Measurements from ENCODE around the gene ACTN4. TPM values are rescaled to one million over a fixed set of nuclear protein-coding genes. Genes with fewer than 3 reads are reported as not detected.

Gene ACTN4
- polyA plus RNA-seq, 2 donors: 261 to 376 TPM

DNA sequence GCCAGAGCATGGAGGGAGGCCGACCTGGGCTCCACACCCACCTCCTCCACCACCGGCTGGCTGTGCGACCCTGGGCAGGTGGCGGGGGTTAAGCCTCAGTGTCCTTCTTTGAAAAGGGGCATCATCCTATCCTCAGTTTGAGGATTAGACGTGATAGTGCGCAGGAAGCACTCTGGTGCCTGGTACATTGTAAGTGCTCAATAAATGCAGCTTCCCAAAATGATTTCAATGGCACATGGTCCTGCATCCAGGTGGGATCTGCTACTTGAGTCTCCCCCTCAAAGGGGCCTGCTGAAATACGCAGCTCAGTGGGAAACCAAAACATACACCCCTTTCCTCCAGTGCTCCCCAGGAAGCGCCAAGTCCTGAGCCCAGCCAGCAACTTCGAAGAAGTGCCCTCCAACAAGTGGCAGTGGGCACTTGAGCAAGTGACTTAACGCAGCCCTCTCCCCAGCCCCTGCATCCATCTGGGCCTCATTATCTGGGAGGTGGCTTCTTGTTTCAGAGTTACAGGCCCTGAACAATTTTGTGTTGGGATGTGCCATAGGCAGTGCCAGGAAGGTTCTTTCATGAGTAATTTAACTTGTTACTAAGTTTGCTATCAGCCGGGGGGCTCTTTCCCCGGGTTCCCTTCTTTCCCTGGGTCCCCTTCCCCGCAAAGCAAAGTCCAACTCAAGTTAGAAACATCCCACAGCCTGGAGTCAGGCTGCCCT, 17.9 kb downstream of the ACTN4 start:
- Histone ChIP-seq H3K4me3 (ENCODE audit: low read depth in 1 of 2, low read length in 2 of 2) (no peak overlapping the region), H3K36me3 (ENCODE audit: control insufficient read depth in 2 of 2, insufficient read depth in 2 of 2, low read length in 1 of 2) (peaks cover 0 to 2% of the 10 kb centered on the region in 2 donors), H3K9me3 (ENCODE audit: control insufficient read depth in 2 of 2, insufficient read depth in 1 of 2, low read depth in 1 of 2, low read length in 1 of 2) (no peaks in the 10 kb centered on the region), H3K27me3 (ENCODE audit: control insufficient read depth in 1 of 2, insufficient read depth in 2 of 2, low read length in 2 of 2) (no peaks in the 10 kb centered on the region), H3K4me1 (ENCODE audit: control insufficient read depth in 2 of 2, insufficient read depth in 2 of 2, low read length in 1 of 2) (peaks cover 28 to 53% of the 10 kb centered on the region in 2 donors), H3K27ac (ENCODE audit: low read depth in 2 of 2, low read length in 1 of 2) (peak overlapping the region; percentile 76 to 96)
- WGBS, 2 donors: 61 to 66% methylated on average over 13 of the region's 13 CpGs

DNA sequence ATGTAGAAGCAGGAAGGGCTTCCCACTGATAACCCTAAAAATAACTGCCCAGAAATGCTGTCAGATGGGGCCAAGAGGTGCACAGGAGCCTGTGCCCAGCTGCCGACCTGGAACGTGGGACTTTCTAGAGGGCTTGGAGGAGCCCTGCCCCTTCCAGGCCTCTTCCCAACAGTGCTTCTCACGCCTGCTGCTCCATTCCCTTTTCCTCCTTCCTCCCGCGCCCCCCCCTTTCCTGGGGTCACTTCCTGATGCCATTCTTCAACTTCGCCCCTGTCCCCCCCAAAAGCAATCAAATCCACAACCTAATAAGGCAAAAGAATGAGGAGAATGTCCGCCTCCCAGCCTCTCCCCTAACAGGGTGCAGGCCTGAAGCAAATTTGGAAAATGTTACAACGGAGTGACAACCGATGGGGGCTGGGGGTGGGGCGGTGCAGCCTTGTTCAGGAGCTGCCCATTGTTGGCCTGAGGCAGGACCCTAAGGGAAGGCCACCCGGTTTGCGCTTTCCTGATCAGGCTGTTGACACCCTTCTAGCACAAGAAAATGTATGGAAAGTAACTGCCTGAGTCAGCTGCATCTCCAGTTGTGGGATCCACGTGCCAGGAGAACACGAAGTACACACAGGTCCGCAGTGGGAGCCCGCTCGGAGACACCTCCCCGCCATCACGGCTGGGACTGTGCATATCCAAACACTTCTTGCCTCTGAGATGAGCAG, 18.7 kb downstream of the ACTN4 start:
- Histone ChIP-seq H3K4me1 (ENCODE audit: control insufficient read depth in 2 of 2, insufficient read depth in 2 of 2, low read length in 1 of 2) (peaks cover 23 to 46% of the 10 kb centered on the region in 2 donors), H3K4me3 (ENCODE audit: low read depth in 1 of 2, low read length in 2 of 2) (no peak overlapping the region), H3K27me3 (ENCODE audit: control insufficient read depth in 1 of 2, insufficient read depth in 2 of 2, low read length in 2 of 2) (no peaks in the 10 kb centered on the region), H3K27ac (ENCODE audit: low read depth in 2 of 2, low read length in 1 of 2) (peak overlapping the region; percentile 76 to 96), H3K36me3 (ENCODE audit: control insufficient read depth in 2 of 2, insufficient read depth in 2 of 2, low read length in 1 of 2) (peaks cover 0 to under 1% of the 10 kb centered on the region in 2 donors), H3K9me3 (ENCODE audit: control insufficient read depth in 2 of 2, insufficient read depth in 1 of 2, low read depth in 1 of 2, low read length in 1 of 2) (no peaks in the 10 kb centered on the region)
- WGBS, 2 donors: 38 to 43% methylated on average over 19 of the region's 19 CpGs

DNA sequence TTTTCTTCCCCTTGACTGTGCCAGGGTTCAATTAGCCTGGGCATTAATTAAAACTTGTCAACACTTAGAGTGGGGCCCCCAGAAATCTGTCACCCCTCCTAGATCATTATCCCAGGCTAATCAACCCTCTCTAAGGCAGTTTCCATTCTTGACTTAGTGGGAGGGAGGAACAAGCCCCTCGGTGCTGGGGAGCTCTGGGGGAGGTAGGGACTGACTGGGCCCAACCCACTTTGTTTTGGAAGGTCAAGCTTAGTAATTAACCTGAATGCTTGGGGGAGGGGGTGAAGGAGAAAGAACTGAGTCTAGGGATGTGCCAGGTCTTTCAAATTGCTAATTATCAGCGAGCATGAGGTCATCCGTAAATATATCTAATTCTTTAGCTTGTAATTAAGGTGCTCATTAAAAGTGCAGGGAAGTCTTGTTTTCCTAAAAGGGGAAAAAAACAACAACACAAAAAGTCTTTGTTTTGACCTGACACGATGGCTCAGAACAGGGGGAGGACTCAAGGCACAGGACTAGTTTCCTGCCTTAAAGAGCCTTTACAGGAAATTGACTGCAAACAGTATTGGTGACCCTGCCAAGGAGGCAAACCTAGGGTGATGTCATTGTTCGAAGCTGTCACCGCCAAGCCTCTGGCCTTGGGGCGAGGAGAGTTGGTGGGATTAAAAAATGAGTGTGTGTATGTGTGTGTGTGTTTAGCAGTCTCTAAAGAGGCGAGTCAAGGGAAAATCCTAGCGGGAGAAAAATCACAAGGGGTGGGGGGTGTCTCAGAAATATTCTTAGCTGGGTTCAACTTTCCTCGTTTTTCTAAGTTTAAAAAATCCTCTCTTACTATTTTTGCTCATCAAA, 19.4 kb downstream of the ACTN4 start:
- peak overlapping the region; percentile 76 to 96 for H3K27ac ChIP-seq (ENCODE audit: low read depth in 2 of 2, low read length in 1 of 2)
- no peaks in the 10 kb centered on the region for H3K27me3 ChIP-seq (ENCODE audit: control insufficient read depth in 1 of 2, insufficient read depth in 2 of 2, low read length in 2 of 2)
- H3K4me3 ChIP-seq (ENCODE audit: low read depth in 1 of 2, low read length in 2 of 2): no peak overlapping the region
- H3K4me1 ChIP-seq (ENCODE audit: control insufficient read depth in 2 of 2, insufficient read depth in 2 of 2, low read length in 1 of 2): peaks cover 23 to 45% of the 10 kb centered on the region in 2 donors
- no peaks in the 10 kb centered on the region for H3K36me3 ChIP-seq (ENCODE audit: control insufficient read depth in 2 of 2, insufficient read depth in 2 of 2, low read length in 1 of 2)
- 20 to 21% methylated on average over 10 of the region's 10 CpGs for WGBS, 2 donors
- H3K9me3 ChIP-seq (ENCODE audit: control insufficient read depth in 2 of 2, insufficient read depth in 1 of 2, low read depth in 1 of 2, low read length in 1 of 2): no peaks in the 10 kb centered on the region

DNA sequence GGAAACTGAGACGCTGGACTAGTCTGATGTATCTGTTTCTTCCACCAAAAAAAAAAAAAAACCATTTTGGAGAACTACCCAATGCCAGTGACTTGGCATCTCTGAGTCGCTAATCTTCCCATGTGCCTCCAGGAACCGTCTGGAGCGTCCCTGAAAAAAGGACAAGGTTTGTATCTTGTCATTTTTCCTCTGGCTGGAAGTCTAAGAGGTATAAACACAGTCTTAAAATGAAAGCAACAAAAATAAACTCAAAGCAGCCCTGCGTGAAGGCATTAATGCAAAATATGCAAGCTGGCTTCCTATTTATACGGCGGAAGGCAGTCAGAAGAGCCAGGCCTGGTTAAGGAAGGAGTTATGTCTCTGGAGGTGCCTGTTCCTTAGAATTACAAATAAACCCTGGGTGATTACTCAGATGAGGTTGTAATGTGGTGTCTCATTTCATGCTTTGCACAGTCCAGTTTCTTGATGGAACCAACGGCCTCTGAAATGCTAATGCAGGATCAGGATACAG, 20.3 kb downstream of the ACTN4 start:
- Histone ChIP-seq H3K9me3 (ENCODE audit: control insufficient read depth in 2 of 2, insufficient read depth in 1 of 2, low read depth in 1 of 2, low read length in 1 of 2) (no peaks in the 10 kb centered on the region), H3K4me1 (ENCODE audit: control insufficient read depth in 2 of 2, insufficient read depth in 2 of 2, low read length in 1 of 2) (peaks cover 21 to 42% of the 10 kb centered on the region in 2 donors), H3K4me3 (ENCODE audit: low read depth in 1 of 2, low read length in 2 of 2) (no peak overlapping the region), H3K27ac (ENCODE audit: low read depth in 2 of 2, low read length in 1 of 2) (peak overlapping the region; percentile 76 to 90), H3K36me3 (ENCODE audit: control insufficient read depth in 2 of 2, insufficient read depth in 2 of 2, low read length in 1 of 2) (no peaks in the 10 kb centered on the region), H3K27me3 (ENCODE audit: control insufficient read depth in 1 of 2, insufficient read depth in 2 of 2, low read length in 2 of 2) (no peaks in the 10 kb centered on the region)
- 28 to 29% methylated on average over 8 of the region's 8 CpGs for WGBS, 2 donors

DNA sequence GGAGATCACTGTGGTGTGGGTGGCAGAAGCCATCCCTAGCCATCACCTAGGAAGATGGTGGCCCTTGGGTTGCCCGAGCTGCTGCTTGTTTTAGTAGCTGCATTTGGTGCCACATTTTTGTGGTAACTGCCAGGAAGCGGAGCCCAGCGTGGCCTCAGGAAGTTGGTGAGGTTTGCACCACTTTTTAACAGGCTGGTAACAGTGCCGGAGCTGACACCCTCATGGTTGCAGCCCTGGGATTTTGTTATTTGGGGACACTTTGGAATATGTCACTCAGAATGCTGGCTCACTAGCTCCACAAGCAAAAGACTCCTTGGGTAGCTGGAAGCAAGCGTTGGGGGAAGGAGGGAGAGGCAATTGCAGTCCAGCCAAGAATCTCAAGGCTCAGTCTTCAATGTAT, 22.1 kb downstream of the ACTN4 start:
- H3K27ac ChIP-seq (ENCODE audit: low read depth in 2 of 2, low read length in 1 of 2): peak overlapping the region; percentile 30 to 56
- 56 to 57% methylated on average over 5 of the region's 5 CpGs for WGBS, 2 donors

DNA sequence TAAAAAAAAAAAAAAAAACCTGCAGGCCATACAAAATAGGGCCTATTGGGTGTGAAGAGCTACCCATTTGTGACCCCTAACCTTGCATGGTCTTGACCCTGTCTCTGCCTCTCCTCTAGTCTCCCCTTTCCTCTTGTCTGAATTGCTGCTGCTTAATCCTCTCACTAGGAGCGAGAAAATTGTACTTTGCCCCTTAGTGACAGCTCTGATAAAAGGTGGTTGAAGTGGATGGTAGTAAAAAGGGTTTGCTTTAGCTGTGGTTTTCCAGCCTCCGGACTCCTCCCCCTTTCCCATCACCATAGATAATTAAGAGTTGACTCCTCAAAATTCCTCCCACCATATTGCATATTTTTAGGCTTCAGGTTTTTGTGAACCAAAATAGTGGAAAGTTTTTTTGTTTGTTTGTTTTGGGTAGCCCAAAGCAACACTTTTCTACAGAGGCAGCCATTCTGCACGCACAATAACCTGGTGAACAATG, 23.5 kb downstream of the ACTN4 start:
- Histone ChIP-seq H3K9me3 (ENCODE audit: control insufficient read depth in 2 of 2, insufficient read depth in 1 of 2, low read depth in 1 of 2, low read length in 1 of 2) (no peaks in the 10 kb centered on the region), H3K4me1 (ENCODE audit: control insufficient read depth in 2 of 2, insufficient read depth in 2 of 2, low read length in 1 of 2) (peaks cover 7 to 31% of the 10 kb centered on the region in 2 donors), H3K36me3 (ENCODE audit: control insufficient read depth in 2 of 2, insufficient read depth in 2 of 2, low read length in 1 of 2) (no peaks in the 10 kb centered on the region), H3K27ac (ENCODE audit: low read depth in 2 of 2, low read length in 1 of 2) (peak overlapping the region; percentile 15 to 35), H3K4me3 (ENCODE audit: low read depth in 1 of 2, low read length in 2 of 2) (no peak overlapping the region), H3K27me3 (ENCODE audit: control insufficient read depth in 1 of 2, insufficient read depth in 2 of 2, low read length in 2 of 2) (no peaks in the 10 kb centered on the region)
- 45 to 60% methylated on average over 3 of the region's 3 CpGs for WGBS, 2 donors

More for the DNA sequence above, 22.1 kb downstream of the ACTN4 start:
- Histone ChIP-seq H3K36me3 (ENCODE audit: control insufficient read depth in 2 of 2, insufficient read depth in 2 of 2, low read length in 1 of 2) (no peaks in the 10 kb centered on the region), H3K4me3 (ENCODE audit: low read depth in 1 of 2, low read length in 2 of 2) (no peak overlapping the region), H3K4me1 (ENCODE audit: control insufficient read depth in 2 of 2, insufficient read depth in 2 of 2, low read length in 1 of 2) (peaks cover 10 to 31% of the 10 kb centered on the region in 2 donors), H3K27me3 (ENCODE audit: control insufficient read depth in 1 of 2, insufficient read depth in 2 of 2, low read length in 2 of 2) (no peaks in the 10 kb centered on the region), H3K9me3 (ENCODE audit: control insufficient read depth in 2 of 2, insufficient read depth in 1 of 2, low read depth in 1 of 2, low read length in 1 of 2) (no peaks in the 10 kb centered on the region)

DNA sequence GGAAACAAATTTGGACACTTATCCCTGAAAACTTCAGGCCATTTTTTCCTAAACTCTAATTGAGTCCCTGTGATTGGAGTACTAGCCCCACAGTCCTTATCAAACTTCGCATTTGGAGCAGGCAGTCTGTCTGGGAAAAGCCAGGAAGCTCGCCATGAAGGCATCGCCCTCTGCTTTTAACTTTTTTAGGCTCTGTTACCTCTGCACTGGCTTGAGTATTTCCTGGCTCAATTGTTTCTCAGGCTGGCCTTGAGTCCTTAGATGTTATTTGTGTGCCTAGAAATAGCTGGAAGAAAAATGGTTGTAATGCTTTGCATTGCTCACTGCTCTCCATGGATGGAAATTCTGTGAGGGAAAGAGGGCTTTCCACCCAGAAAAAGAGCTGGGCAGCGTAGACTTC, 24.2 kb downstream of the ACTN4 start:
- H3K9me3 ChIP-seq (ENCODE audit: control insufficient read depth in 2 of 2, insufficient read depth in 1 of 2, low read depth in 1 of 2, low read length in 1 of 2): no peaks in the 10 kb centered on the region
- WGBS, 2 donors: 51 to 62% methylated on average over 4 of the region's 4 CpGs
- H3K36me3 ChIP-seq (ENCODE audit: control insufficient read depth in 2 of 2, insufficient read depth in 2 of 2, low read length in 1 of 2): no peaks in the 10 kb centered on the region
- H3K4me3 ChIP-seq (ENCODE audit: low read depth in 1 of 2, low read length in 2 of 2): no peak overlapping the region
- peaks cover 12 to 30% of the 10 kb centered on the region in 2 donors for H3K4me1 ChIP-seq (ENCODE audit: control insufficient read depth in 2 of 2, insufficient read depth in 2 of 2, low read length in 1 of 2)
- H3K27ac ChIP-seq (ENCODE audit: low read depth in 2 of 2, low read length in 1 of 2): peak overlapping the region; percentile 50 to 56
- no peaks in the 10 kb centered on the region for H3K27me3 ChIP-seq (ENCODE audit: control insufficient read depth in 1 of 2, insufficient read depth in 2 of 2, low read length in 2 of 2)

DNA sequence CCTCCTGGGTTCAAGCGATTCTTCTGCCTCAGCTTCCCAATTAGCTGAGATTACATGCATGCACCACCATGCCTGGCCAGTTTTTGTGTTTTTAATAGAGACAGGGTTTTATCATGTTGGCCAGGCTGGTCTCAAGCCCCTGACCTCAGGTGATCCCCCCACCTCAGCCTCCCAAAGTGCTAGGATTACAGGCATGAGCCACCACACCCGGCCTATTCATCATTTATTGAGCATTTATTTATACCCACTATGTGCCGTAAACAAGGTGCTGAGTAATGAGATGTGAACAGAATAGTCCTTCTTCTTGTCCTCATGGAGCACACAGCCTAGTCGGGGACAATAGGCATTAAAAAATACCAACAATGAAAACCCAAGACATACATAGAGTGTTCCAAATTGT, 25.6 kb downstream of the ACTN4 start:
- Histone ChIP-seq H3K27ac (ENCODE audit: low read depth in 2 of 2, low read length in 1 of 2) (peak overlapping the region in 1 of 2 donors; percentile 22), H3K36me3 (ENCODE audit: control insufficient read depth in 2 of 2, insufficient read depth in 2 of 2, low read length in 1 of 2) (peaks cover 0 to 3% of the 10 kb centered on the region in 2 donors), H3K9me3 (ENCODE audit: control insufficient read depth in 2 of 2, insufficient read depth in 1 of 2, low read depth in 1 of 2, low read length in 1 of 2) (no peaks in the 10 kb centered on the region), H3K27me3 (ENCODE audit: control insufficient read depth in 1 of 2, insufficient read depth in 2 of 2, low read length in 2 of 2) (no peaks in the 10 kb centered on the region), H3K4me1 (ENCODE audit: control insufficient read depth in 2 of 2, insufficient read depth in 2 of 2, low read length in 1 of 2) (peaks cover 15 to 34% of the 10 kb centered on the region in 2 donors), H3K4me3 (ENCODE audit: low read depth in 1 of 2, low read length in 2 of 2) (no peak overlapping the region)
- 87 to 91% methylated on average over 4 of the region's 4 CpGs for WGBS, 2 donors
